Heart left ventricle (tissue), 16 donors: Measurements from ENCODE around the gene PDZD8. TPM values are rescaled to one million over a fixed set of nuclear protein-coding genes. Genes with fewer than 3 reads are reported as not detected.
"Not testable (repeated sequence)": the region's sequence is repeated elsewhere in the genome, so short reads cannot be mapped to it uniquely, and the experiment has no call there.

Experiments used
- ATAC-seq, 4 donors: fragments of 200-7000 bp; cut with Tn5 transposase; one replicate each; pipeline ENCODE4 v1.9.1; 2020 to 2022; ENCODE audit warnings: moderate library complexity in 4 of 4, mild to moderate bottlenecking in 3 of 4, moderate number of reproducible peaks in 1 of 4
- DNase-seq, 5 donors: peaks; one replicate each; pipeline ENCODE4 v3.0.0-alpha.2; 2020
- H3K27ac ChIP-seq, 12 donors: fragments of 200-600 bp; sonication (generic) in 4 of 12; one replicate each; pipeline versions ENCODE4 v1.5.0 to v1.8.0; 2016 to 2022; ENCODE audit warnings: mild to moderate bottlenecking in 2 of 12
- H3K27me3 ChIP-seq, 9 donors: fragments of 200-600 bp; sonication (generic) in 2 of 9; one replicate each; pipeline versions ENCODE4 v1.5.1 to v1.8.0; 2016 to 2022; ENCODE audit warnings: mild to moderate bottlenecking in 3 of 9
- H3K36me3 ChIP-seq, 9 donors: fragments of 200-600 bp; sonication (generic) in 2 of 9; one replicate each; pipeline versions ENCODE4 v1.5.0 to v1.8.0; 2018 to 2022; ENCODE audit warnings: mild to moderate bottlenecking in 2 of 9
- H3K4me1 ChIP-seq, 12 donors: fragments of 200-600 bp; sonication (generic) in 4 of 12; one replicate each; pipeline versions ENCODE4 v1.5.0 to v1.8.0; 2016 to 2022; ENCODE audit warnings: mild to moderate bottlenecking in 3 of 12
- H3K4me3 ChIP-seq, 12 donors: fragments of 200-600 bp; sonication (generic) in 4 of 12; one replicate each; pipeline versions ENCODE4 v1.5.0 to v1.8.0; 2017 to 2022; ENCODE audit warnings: mild to moderate bottlenecking in 9 of 12, moderate library complexity in 4 of 12
- H3K9me3 ChIP-seq, 12 donors: fragments of 200-600 bp; sonication (generic) in 4 of 12; one replicate each; pipeline versions ENCODE4 v1.5.0 to v1.8.0; 2016 to 2022; ENCODE audit warnings: mild to moderate bottlenecking in 1 of 12
- CTCF ChIP-seq, 12 donors: fragments of 200-600 bp; sonication (generic) in 4 of 12; IDR thresholded peaks; one replicate each; pipeline versions ENCODE4 v1.5.0 to v1.8.0; 2018 to 2022; ENCODE audit warnings: antibody characterized with exemption in 12 of 12, mild to moderate bottlenecking in 5 of 12
- POLR2A ChIP-seq, 2 donors: fragments of 450-650 bp; IDR thresholded peaks; one replicate each; pipeline ENCODE4 v1.6.1; 2017; ENCODE audit warnings: antibody characterized with exemption in 2 of 2, mild to moderate bottlenecking in 2 of 2, moderate library complexity in 2 of 2
- WGBS, 4 donors: extraction: QIAGEN DNeasy Blood & Tissue Kit in 2 of 4; methylation state at CpG; one replicate each; pipeline versions ENCODE4 v1.1.5 to v1.1.7; 2013 to 2018; 5-methylcytosine and 5-hydroxymethylcytosine counted together
- intact Hi-C, 10 donors: fragments of 100-400 bp; cut with DNase I; formaldehyde crosslinking; loops; one replicate each; pipeline versions ENCODE4 v1.11.1 to v1.14.2; 2022
- polyA plus RNA-seq, 2 donors: library from polyadenylated mRNA; stranded (reverse); fragments of 200-250 nt; gene quantifications; one replicate each; pipeline ENCODE4 v1.2.3, GENCODE V29; 2013
- total RNA-seq, 9 donors: library from RNA; depleted of rRNA in 2 of 9; stranded (reverse); fragments of >200 nt in 2 of 9; fragmentation: NEBNext Ultra II Directional in 3 of 9; extraction: Animal tissue kit (Norgen Biotek cat#: 25700) in 3 of 9; gene quantifications; one replicate each; pipeline versions ENCODE4 v1.1.0 to v1.2.4, GENCODE V29; 2016 to 2023
- donor health status: ischemic (EF 13 %, LVEDD 7.1; RV severe dilation, severe dysfunction).
- donor health status: healthy with polysubstance abuse.
- donor health status: DM: no; HTN: yes; CAD: no.
- donor health status: DM: no; HTN: no; CAD: no.
- donor health status: ischemic (EF 25% LVEDD 6.9; RV normal size, moderate dysfunction).
- donor health status: ischemic (EF 25% LVEDD 5.7; RV mildly dilated, moderate dysfunction).
- donor health status: healthy.
- donor health status: DM: yes; HTN: yes; CAD: no.
- donor health status: ischemic (EF 35%, LVEDD 5.7; RV mildly dilated, moderate dysfunction).
- donor health status: nonischemic (EF 11% LVEDD 7.7; RV severe dilation, severe dysfunction).
- donor health status: DM: yes; HTN: yes; CAD: no.
- donor health status: PGD.
- donor health status: ischemic (EF 29% LVEDD 5.4; RV normal size, mild dysfunction).
- donor health status: nonischemic (EF 23%, LVEDD 6.1; RV moderate dilation, normal function).

The PDZD8 gene
- total and polyA plus RNA-seq, 11 donors: 2.0 to 37.2 (median 24.1) TPM

GRCh38 chr10:117299435-117299834, 75.8 kb downstream of the PDZD8 start:
- ATAC-seq: no peak
- no peak for TF ChIP-seq POLR2A (IDR thresholded peaks at IDR 0.05)
- TF ChIP-seq CTCF (IDR thresholded peaks at IDR 0.05): no peak
- Histone ChIP-seq H3K27me3 (no peaks in the 10 kb centered on the region), H3K9me3 (peaks cover 0 to 16% (median 3%) of the 10 kb centered on the region in 12 donors), H3K4me3 (no peak overlapping the region), H3K4me1 (no peaks in the 10 kb centered on the region), H3K27ac (no peak overlapping the region), H3K36me3 (no peaks in the 10 kb centered on the region)
- no peak for DNase-seq
- intact Hi-C loops: no loop called here

GRCh38 chr10:117298219-117298618, 77.0 kb downstream of the PDZD8 start:
- intact Hi-C loops: no loop called here
- Histone ChIP-seq H3K36me3 (no peaks in the 10 kb centered on the region), H3K27me3 (no peaks in the 10 kb centered on the region), H3K27ac (no peak overlapping the region), H3K9me3 (peaks cover 0 to 16% (median 1%) of the 10 kb centered on the region in 12 donors), H3K4me1 (peaks cover 0 to 3% (median 0%) of the 10 kb centered on the region in 12 donors), H3K4me3 (no peak overlapping the region)
- DNase-seq (no peak), ATAC-seq (no peak)
- 82 to 87% (median 84%) methylated on average over 1 of the region's 1 CpG for WGBS, 4 donors
- TF ChIP-seq CTCF (IDR thresholded peaks at IDR 0.05) (no peak), POLR2A (IDR thresholded peaks at IDR 0.05) (no peak)

DNA sequence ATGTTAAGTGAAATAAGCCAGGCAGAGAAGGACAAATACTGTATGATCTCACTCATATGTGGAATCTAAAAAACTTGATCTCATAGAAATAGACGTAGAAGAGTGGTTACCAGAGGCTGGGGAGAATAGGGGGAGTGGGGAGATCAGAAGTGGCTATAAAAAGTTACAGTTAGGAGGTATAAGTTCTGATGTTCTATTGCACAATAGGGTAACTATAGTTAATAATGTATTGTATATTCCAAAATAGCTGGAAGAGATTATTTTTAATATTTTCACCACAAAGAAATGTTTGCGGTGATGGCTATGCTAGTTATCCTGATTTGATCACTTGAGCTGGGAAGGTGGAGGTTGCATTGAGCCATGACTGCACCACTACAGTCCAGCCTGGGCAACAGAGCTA, 80.5 kb downstream of the PDZD8 start:
- H3K4me1 ChIP-seq: peaks cover 0 to 11% (median 0%) of the 10 kb centered on the region in 12 donors
- 95 to 97% (median 96%) methylated on average over 2 of the region's 2 CpGs for WGBS, 4 donors
- no peak for TF ChIP-seq POLR2A (IDR thresholded peaks at IDR 0.05)
- no peak for TF ChIP-seq CTCF (IDR thresholded peaks at IDR 0.05)
- ATAC-seq (no peak), DNase-seq (no peak)
- H3K36me3 ChIP-seq: peaks cover 0 to 4% (median 3%) of the 10 kb centered on the region in 9 donors
- intact Hi-C loops: no loop called here
- H3K27me3 ChIP-seq: no peaks in the 10 kb centered on the region
- peaks cover 0 to 9% (median 1%) of the 10 kb centered on the region in 12 donors for H3K9me3 ChIP-seq
- H3K27ac ChIP-seq: no peak overlapping the region
- H3K4me3 ChIP-seq: no peak overlapping the region

DNA sequence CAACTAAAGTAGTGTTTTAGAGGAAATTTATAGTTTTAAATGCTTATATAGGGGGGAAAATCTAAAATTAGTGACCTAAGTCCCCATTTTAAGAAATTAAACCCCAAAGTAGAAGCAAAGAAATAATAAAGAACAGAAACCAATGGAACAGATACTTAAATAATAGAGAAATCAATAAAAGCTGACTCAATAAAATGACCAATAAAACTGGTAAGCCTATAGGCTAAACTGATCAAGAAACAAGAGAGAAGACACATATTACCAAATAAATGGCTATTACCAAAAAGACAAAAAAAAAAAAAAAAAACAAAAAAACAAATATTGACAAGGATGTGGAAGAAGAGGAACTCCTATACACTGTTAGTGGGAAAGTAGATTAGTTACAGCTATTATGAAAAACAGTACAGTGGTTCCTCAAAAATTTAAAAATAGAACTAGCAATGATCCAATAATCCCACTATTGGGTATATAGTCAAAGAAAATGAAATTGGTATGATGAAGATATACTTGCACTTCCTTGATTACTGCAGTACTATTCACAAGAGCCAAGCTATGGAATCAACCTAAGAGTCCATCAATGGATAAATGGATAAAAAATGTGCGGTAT, 81.1 kb downstream of the PDZD8 start:
- intact Hi-C loops: no loop called here
- H3K4me3 ChIP-seq: no peak overlapping the region
- H3K9me3 ChIP-seq: peaks cover 0 to 3% (median 0%) of the 10 kb centered on the region in 12 donors
- TF ChIP-seq CTCF (IDR thresholded peaks at IDR 0.05): no peak
- TF ChIP-seq POLR2A (IDR thresholded peaks at IDR 0.05): no peak
- WGBS, 4 donors: 97 to 100% (median 99%) methylated on average over 1 of the region's 1 CpG
- no peak overlapping the region for H3K27ac ChIP-seq
- DNase-seq: no peak
- no peak for ATAC-seq
- no peaks in the 10 kb centered on the region for H3K27me3 ChIP-seq
- peaks cover 0 to 11% (median 0%) of the 10 kb centered on the region in 12 donors for H3K4me1 ChIP-seq
- H3K36me3 ChIP-seq: peaks cover 0 to 10% (median 9%) of the 10 kb centered on the region in 9 donors

DNA sequence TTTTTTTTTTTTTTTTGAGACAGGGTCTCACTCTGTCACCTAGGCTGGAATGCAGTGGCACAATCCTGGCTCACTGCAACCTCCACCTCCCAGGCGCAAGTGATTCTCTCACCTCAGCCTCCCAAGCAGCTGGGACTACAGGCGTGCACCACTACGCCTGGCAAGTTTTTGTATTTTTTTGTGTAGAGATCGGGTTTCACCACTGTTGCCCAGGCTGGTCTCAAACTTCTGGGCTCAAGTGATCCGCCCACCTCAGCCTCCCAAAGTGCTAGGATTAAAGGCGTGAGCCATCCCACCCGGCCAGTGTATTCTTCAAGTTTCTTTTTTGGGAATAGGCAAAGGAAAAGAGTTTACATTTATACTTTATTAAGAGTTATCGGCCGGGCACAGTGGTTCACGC, 84.4 kb downstream of the PDZD8 start:
- Histone ChIP-seq H3K36me3 (peaks cover 0 to 36% (median 16%) of the 10 kb centered on the region in 9 donors), H3K4me1 (peaks cover 0 to 11% (median 0%) of the 10 kb centered on the region in 12 donors)
- intact Hi-C loops, H3K27me3 ChIP-seq, ATAC-seq, H3K27ac ChIP-seq, H3K9me3 ChIP-seq, DNase-seq, H3K4me3 ChIP-seq: not testable (repeated sequence)
- WGBS, 4 donors: 95 to 98% (median 97%) methylated on average over 10 of the region's 10 CpGs
